ENCODE results near the gene PRDM16. TPM values are rescaled to one million over a fixed set of nuclear protein-coding genes. Genes with fewer than 3 reads are reported as not detected.

PRDM16 gene
- total RNA-seq, 1 experiment from 2014 or later = 0.09 TPM

- Mint-ChIP-seq H3K27me3 (ENCODE audit: unreplicated experiment) (peaks cover 26% of the 10 kb centered on the region), H3K36me3 (ENCODE audit: insufficient read depth, unreplicated experiment) (no peaks in the 10 kb centered on the region), H3K9me3 (ENCODE audit: low read depth, unreplicated experiment) (no peaks in the 10 kb centered on the region), H3K27ac (ENCODE audit: unreplicated experiment) (no peak overlapping the region), H3K4me1 (ENCODE audit: low read depth, unreplicated experiment) (no peaks in the 10 kb centered on the region), H3K4me3 (ENCODE audit: low read depth, unreplicated experiment) (no peak overlapping the region)
- BruUV-seq (replicated peaks) = no TSS peak
- intact Hi-C loops (cut with micrococcal nuclease; ENCODE audit: unreplicated experiment) = no loop called here
- no peak for TF ChIP-seq CTCF (IDR thresholded peaks at IDR 0.05; ENCODE audit: unreplicated experiment)
- CTCF ChIA-PET = no interaction called here
- DNase-seq = no peak
These were observed 37.4 kb upstream of the PRDM16 start for GRCh38 chr1:3031401-3032221.

- CTCF ChIA-PET = no interaction called here
- Mint-ChIP-seq H3K36me3 (ENCODE audit: insufficient read depth, unreplicated experiment) (no peaks in the 10 kb centered on the region), H3K27ac (ENCODE audit: unreplicated experiment) (no peak overlapping the region), H3K4me3 (ENCODE audit: low read depth, unreplicated experiment) (no peak overlapping the region), H3K27me3 (ENCODE audit: unreplicated experiment) (peaks cover 26% of the 10 kb centered on the region), H3K9me3 (ENCODE audit: low read depth, unreplicated experiment) (no peaks in the 10 kb centered on the region), H3K4me1 (ENCODE audit: low read depth, unreplicated experiment) (no peaks in the 10 kb centered on the region)
- no peak for TF ChIP-seq CTCF (IDR thresholded peaks at IDR 0.05; ENCODE audit: unreplicated experiment)
- BruUV-seq (replicated peaks) = no TSS peak
- intact Hi-C loops (cut with micrococcal nuclease; ENCODE audit: unreplicated experiment) = no loop called here
- DNase-seq = no peak
These were observed 36.5 kb upstream of the PRDM16 start for GRCh38 chr1:3032371-3033039.

- no TSS peak for BruUV-seq (replicated peaks)
- no peak for TF ChIP-seq CTCF (IDR thresholded peaks at IDR 0.05; ENCODE audit: unreplicated experiment)
- Mint-ChIP-seq H3K9me3 (ENCODE audit: low read depth, unreplicated experiment) (no peaks in the 10 kb centered on the region), H3K4me1 (ENCODE audit: low read depth, unreplicated experiment) (no peaks in the 10 kb centered on the region), H3K36me3 (ENCODE audit: insufficient read depth, unreplicated experiment) (no peaks in the 10 kb centered on the region), H3K4me3 (ENCODE audit: low read depth, unreplicated experiment) (no peak overlapping the region), H3K27me3 (ENCODE audit: unreplicated experiment) (peaks cover 32% of the 10 kb centered on the region), H3K27ac (ENCODE audit: unreplicated experiment) (no peak overlapping the region)
- CTCF ChIA-PET = no interaction called here
- intact Hi-C loops (cut with micrococcal nuclease; ENCODE audit: unreplicated experiment) = no loop called here
- no peak for DNase-seq
These were observed 35.8 kb upstream of the PRDM16 start for GRCh38 chr1:3033040-3033789.

- H3K4me1 Mint-ChIP-seq (ENCODE audit: low read depth, unreplicated experiment) = no peaks in the 10 kb centered on the region
- no peak for TF ChIP-seq CTCF (IDR thresholded peaks at IDR 0.05; ENCODE audit: unreplicated experiment)
- BruUV-seq (replicated peaks) = no TSS peak
- CTCF ChIA-PET = no interaction called here
- H3K9me3 Mint-ChIP-seq (ENCODE audit: low read depth, unreplicated experiment) = no peaks in the 10 kb centered on the region
- no peak overlapping the region for H3K27ac Mint-ChIP-seq (ENCODE audit: unreplicated experiment)
- peaks cover 34% of the 10 kb centered on the region for H3K27me3 Mint-ChIP-seq (ENCODE audit: unreplicated experiment)
- DNase-seq = no peak
- intact Hi-C loops (cut with micrococcal nuclease; ENCODE audit: unreplicated experiment) = no loop called here
- no peaks in the 10 kb centered on the region for H3K36me3 Mint-ChIP-seq (ENCODE audit: insufficient read depth, unreplicated experiment)
- H3K4me3 Mint-ChIP-seq (ENCODE audit: low read depth, unreplicated experiment) = no peak overlapping the region
These were observed 35.3 kb upstream of the PRDM16 start for GRCh38 chr1:3033790-3034090.
